Activated CD8-positive, alpha-beta T cell treated with anti-CD3 and anti-CD28 coated beads, Interleukin-2, amount 10 ng/mL, durations not matched to agents 7 days and 5 days (primary cell): ENCODE results near the gene TFAM. TPM values are rescaled to one million over a fixed set of nuclear protein-coding genes. Genes with fewer than 3 reads are reported as not detected.

Experiments used
- ATAC-seq: fragments of 150-1000 bp; cut with Tn5 transposase; one replicate; pipeline ENCODE4 v1.10.0; 2021; ENCODE audit warnings: moderate library complexity
- CTCF ChIA-PET: fragments of 350-600 bp; sonication (Branson Sonifier 250); formaldehyde crosslinking; loops from one replicate; lab custom pipeline; 2021; ENCODE audit warnings: antibody characterized with exemption; lab: Charles Lee
- POLR2A ChIA-PET: fragments of 350-600 bp; sonication (Branson Sonifier 250); formaldehyde crosslinking; loops from one replicate; lab custom pipeline; 2021; ENCODE audit warnings: antibody characterized with exemption; lab: Charles Lee
- DNase-seq: peaks from one replicate; pipeline ENCODE4 v3.0.0-alpha.2; 2020
- H3K27ac Mint-ChIP-seq: one replicate; pipeline ENCODE4 v1.8.0; 2021; ENCODE audit warnings: mild to moderate bottlenecking, mixed read lengths
- H3K27me3 Mint-ChIP-seq: one replicate; pipeline ENCODE4 v1.8.0; 2021; ENCODE audit warnings: low read depth, mixed read lengths
- H3K36me3 Mint-ChIP-seq: one replicate; pipeline ENCODE4 v1.8.0; 2021; ENCODE audit warnings: low read depth, mixed read lengths
- H3K4me1 Mint-ChIP-seq: one replicate; pipeline ENCODE4 v1.8.0; 2021; ENCODE audit warnings: low read depth, mixed read lengths
- H3K4me3 Mint-ChIP-seq: one replicate; pipeline ENCODE4 v1.8.0; 2021; ENCODE audit warnings: mild to moderate bottlenecking, mixed read lengths
- H3K9me3 Mint-ChIP-seq: one replicate; pipeline ENCODE4 v1.8.0; 2022; ENCODE audit warnings: mixed read lengths; ENCODE audit not compliant: insufficient read depth
- total RNA-seq, 2 experiments: library from RNA; stranded (reverse); gene quantifications; one replicate each; pipeline ENCODE4 v1.2.3, GENCODE V29; 2021

The TFAM gene
- total RNA-seq, 2 experiments from 2014 or later: 64.1 to 67.2 TPM

DNA sequence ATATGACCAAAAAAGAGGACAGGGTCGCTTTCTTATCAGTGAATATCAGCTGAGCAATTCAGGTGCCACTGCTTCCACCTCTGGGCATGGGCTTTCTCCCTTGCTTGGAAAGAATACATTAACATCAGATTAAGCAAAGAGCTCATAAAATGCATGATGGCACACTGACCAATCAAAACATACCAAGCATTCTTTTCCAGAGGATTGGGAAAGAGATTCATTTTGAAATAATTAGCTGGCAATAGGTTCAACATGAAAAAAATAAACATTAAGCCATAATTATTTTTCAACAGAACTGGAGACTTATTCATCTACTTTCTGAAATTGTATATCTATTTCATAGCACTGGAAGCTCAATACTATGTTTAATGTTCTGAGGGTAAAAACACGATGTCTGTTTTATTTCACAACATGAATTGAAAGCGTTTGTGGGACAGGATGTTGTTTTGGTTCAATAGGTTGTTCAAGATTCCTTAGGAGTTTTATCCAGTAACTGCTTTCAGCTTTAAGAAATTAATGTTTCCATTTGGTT is 53.2 kb downstream of the TFAM start:
- no peak for ATAC-seq
- Mint-ChIP-seq H3K36me3 (no peaks in the 10 kb centered on the region), H3K27me3 (peaks cover 8% of the 10 kb centered on the region), H3K4me1 (peaks cover 15% of the 10 kb centered on the region), H3K27ac (no peak overlapping the region), H3K9me3 (no peaks in the 10 kb centered on the region), H3K4me3 (no peak overlapping the region)
- POLR2A ChIA-PET: interaction anchor here (0.6 kb wide), 1 partner anchor 36 kb away, joined by 3 read pairs; no protein-coding TSS in a partner anchor
- DNase-seq: no peak
- CTCF ChIA-PET: no interaction called here

DNA sequence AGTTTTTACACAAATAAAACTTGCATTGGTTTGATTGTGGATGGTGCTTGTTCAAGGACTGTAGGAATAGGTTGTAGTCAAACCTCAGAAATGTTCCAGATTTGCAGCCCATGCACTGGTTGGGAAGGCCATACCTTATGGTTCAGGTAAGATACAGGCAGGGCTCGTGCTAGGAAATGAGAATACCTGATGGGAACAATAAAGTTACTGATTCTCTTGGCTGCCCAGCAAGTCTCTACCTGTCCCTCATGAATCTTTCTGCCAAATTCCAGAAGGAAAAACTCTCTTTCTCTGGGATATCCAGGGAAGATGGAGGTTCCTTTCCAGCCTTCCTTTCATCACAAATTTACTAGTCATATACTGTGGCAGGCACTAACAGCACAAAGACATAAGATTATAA is 53.8 kb downstream of the TFAM start:
- Mint-ChIP-seq H3K36me3 (no peaks in the 10 kb centered on the region), H3K27ac (no peak overlapping the region), H3K9me3 (no peaks in the 10 kb centered on the region), H3K27me3 (peaks cover 5% of the 10 kb centered on the region), H3K4me1 (peaks cover 15% of the 10 kb centered on the region), H3K4me3 (no peak overlapping the region)
- DNase-seq (no peak), ATAC-seq (no peak)
- ChIA-PET CTCF (no interaction called here), POLR2A (no interaction called here)

DNA sequence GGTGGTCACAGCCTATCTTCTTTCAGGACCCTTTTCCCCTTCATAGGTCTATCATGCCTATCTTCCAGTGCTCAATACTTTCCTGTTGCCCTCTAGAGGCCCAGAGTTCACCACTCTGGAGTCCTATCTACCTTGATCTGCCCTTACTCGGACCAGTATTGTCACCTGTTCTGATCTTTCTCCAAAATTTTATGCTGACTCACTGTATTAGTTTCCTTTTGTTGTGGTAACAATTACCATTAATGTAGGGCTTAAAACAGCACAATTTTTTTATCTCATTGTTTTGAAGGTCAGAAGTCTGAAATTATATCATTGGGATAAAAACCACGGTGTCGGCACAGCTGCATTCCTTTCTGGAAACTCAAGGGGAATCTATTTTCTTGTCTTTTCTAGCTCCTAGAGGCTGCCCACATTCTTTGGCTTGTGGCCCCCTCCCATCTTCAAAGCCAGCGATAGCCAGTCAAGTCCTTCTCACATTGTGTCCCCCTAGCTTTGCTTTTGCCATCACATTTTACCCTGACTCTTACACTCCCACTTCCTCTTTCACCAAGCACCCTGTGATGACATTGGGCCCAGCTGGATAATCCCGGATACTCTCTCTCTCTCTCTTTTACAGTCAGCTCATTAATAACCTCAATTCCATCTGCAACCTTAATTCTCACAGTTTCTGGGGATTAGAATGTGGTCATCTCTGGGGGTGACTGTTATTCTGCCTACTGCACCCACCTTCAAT is 54.6 kb downstream of the TFAM start:
- no peak for DNase-seq
- no peak for ATAC-seq
- Mint-ChIP-seq H3K4me3 (no peak overlapping the region), H3K36me3 (no peaks in the 10 kb centered on the region), H3K4me1 (peaks cover 15% of the 10 kb centered on the region), H3K27ac (no peak overlapping the region), H3K9me3 (no peaks in the 10 kb centered on the region), H3K27me3 (peaks cover 5% of the 10 kb centered on the region)
- POLR2A ChIA-PET: no interaction called here
- CTCF ChIA-PET: no interaction called here

- Mint-ChIP-seq H3K36me3 (no peaks in the 10 kb centered on the region), H3K27ac (no peak overlapping the region), H3K27me3 (peaks cover 5% of the 10 kb centered on the region), H3K9me3 (no peaks in the 10 kb centered on the region), H3K4me1 (peaks cover 10% of the 10 kb centered on the region), H3K4me3 (no peak overlapping the region)
- ATAC-seq: no peak
- DNase-seq: no peak
- CTCF ChIA-PET: no interaction called here
- POLR2A ChIA-PET: no interaction called here
Observed at GRCh38 chr10:58440484-58440883, 55.3 kb downstream of the TFAM start.

GRCh38 chr10:58444321-58444720 is 59.1 kb downstream of the TFAM start:
- peaks cover 5% of the 10 kb centered on the region for H3K27me3 Mint-ChIP-seq
- H3K9me3 Mint-ChIP-seq: no peaks in the 10 kb centered on the region
- no peaks in the 10 kb centered on the region for H3K36me3 Mint-ChIP-seq
- H3K27ac Mint-ChIP-seq: no peak overlapping the region
- ATAC-seq (no peak), DNase-seq (no peak)
- H3K4me1 Mint-ChIP-seq: no peaks in the 10 kb centered on the region
- ChIA-PET CTCF (no interaction called here), POLR2A (no interaction called here)
- no peak overlapping the region for H3K4me3 Mint-ChIP-seq

DNA sequence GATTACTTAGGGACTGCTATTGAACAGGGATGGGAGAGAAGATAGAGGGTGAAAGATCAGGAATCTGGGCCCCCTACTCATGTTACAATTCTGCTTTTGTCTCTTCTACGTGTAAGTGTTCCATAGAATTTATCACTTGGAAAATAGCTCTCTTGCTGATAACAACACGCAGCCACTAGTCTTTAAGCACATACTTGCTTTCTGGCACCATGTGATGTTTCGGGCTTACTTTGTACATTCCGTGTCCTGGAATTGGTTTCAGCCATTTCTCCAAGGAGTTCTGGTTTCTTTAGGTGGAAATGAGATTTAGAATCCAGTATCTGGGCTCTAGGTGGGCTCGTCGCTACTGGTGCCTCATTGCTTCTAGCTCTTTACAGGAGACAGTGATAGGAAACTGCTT is 59.7 kb downstream of the TFAM start:
- CTCF ChIA-PET: no interaction called here
- no peak overlapping the region for H3K27ac Mint-ChIP-seq
- POLR2A ChIA-PET: no interaction called here
- no peak overlapping the region for H3K4me3 Mint-ChIP-seq
- no peaks in the 10 kb centered on the region for H3K36me3 Mint-ChIP-seq
- H3K9me3 Mint-ChIP-seq: no peaks in the 10 kb centered on the region
- no peak for ATAC-seq
- no peak for DNase-seq
- H3K27me3 Mint-ChIP-seq: peaks cover 5% of the 10 kb centered on the region
- no peaks in the 10 kb centered on the region for H3K4me1 Mint-ChIP-seq

DNA sequence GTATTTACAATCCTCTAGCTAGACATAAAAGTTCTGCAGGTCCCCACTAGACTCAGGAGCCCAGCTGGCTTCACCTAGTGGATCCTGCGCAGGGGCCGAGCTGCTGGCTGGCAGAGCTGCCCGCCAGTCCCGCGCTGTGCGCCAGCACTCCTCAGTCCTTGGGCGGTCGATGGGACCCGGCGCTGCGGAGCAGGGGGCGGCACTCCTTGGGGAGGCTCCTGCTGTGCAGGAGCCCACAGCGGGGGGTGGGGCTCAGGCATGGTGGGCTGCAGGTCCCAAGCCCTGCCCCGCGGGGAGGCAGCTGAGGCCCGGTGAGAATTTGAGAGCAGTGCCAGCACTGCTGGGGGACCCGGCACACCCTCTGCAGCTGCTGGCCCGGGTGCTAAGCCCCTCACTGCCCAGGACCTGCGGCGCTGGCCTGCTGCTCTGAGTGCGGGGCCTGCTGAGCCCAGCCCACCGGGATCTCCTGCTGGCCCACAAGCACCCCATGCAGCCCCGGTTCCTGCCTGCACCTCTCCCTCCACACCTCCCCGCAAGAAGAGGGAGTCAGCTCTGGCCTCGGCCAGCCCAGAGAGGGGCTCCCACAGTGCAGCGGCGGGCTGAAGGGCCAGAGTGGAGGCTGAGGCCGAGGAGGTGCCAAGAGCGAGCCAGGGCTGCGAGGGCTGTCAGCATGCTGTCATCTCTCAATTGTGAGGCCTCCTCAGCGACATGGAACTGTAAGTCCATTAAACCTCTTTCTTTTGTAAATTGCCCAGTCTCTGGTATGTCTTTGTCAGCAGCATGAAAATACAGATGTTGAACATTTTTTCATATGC is 63.1 kb downstream of the TFAM start:
- Mint-ChIP-seq H3K4me3 (no peak overlapping the region), H3K27me3 (no peaks in the 10 kb centered on the region), H3K27ac (no peak overlapping the region), H3K4me1 (no peaks in the 10 kb centered on the region), H3K36me3 (no peaks in the 10 kb centered on the region), H3K9me3 (no peaks in the 10 kb centered on the region)
- ChIA-PET CTCF (no interaction called here), POLR2A (no interaction called here)
- no peak for ATAC-seq
- DNase-seq: no peak

Other genes starting within 250 kb of the TFAM start
- 1 to 10 TPM; 5.8 to 6.1 TPM for gene IPMK, start 117.5 kb upstream of the TFAM start, total RNA-seq
- gene CISD1, start 116.2 kb upstream of the TFAM start, total RNA-seq: 10 to 100 TPM; 40.3 to 40.9 TPM
- gene UBE2D1, start 50.4 kb upstream of the TFAM start, total RNA-seq: 10 to 100 TPM; 12.2 to 12.3 TPM
- gene BICC1, start 127.5 kb downstream of the TFAM start, total RNA-seq: not detected